Upper lobe of left lung (tissue), 4 donors: Measurements from ENCODE around the gene ATAD2B.

Experiments used
- EP300 ChIP-seq, 4 donors: sonication (generic); formaldehyde crosslinking; IDR thresholded peaks; one replicate each; pipeline ENCODE4 v1.5.1; 2017; ENCODE audit warnings: antibody characterized with exemption in 4 of 4, control low read depth in 2 of 4
- TF ChIP-seq, protein P1 (sequence below), 6 experiments: fragments of 450-650 bp in 4 of 6; fragments of 200-600 bp in 2 of 6; sonication (generic) in 2 of 6; IDR thresholded peaks; one replicate each; pipeline ENCODE4 v1.5.1; 2016 to 2019; ENCODE audit warnings: antibody characterized with exemption in 6 of 6

- no peak for TF ChIP-seq EP300 (IDR thresholded peaks at IDR 0.05)
- TF ChIP-seq, protein P1, sequence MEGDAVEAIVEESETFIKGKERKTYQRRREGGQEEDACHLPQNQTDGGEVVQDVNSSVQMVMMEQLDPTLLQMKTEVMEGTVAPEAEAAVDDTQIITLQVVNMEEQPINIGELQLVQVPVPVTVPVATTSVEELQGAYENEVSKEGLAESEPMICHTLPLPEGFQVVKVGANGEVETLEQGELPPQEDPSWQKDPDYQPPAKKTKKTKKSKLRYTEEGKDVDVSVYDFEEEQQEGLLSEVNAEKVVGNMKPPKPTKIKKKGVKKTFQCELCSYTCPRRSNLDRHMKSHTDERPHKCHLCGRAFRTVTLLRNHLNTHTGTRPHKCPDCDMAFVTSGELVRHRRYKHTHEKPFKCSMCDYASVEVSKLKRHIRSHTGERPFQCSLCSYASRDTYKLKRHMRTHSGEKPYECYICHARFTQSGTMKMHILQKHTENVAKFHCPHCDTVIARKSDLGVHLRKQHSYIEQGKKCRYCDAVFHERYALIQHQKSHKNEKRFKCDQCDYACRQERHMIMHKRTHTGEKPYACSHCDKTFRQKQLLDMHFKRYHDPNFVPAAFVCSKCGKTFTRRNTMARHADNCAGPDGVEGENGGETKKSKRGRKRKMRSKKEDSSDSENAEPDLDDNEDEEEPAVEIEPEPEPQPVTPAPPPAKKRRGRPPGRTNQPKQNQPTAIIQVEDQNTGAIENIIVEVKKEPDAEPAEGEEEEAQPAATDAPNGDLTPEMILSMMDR (IDR thresholded peaks at IDR 0.05) = no peak
These were observed 603 bp downstream of the ATAD2B start for GRCh38 chr2:23926290-23926749.
